Astrocyte (in vitro differentiated cells and primary cell): ENCODE measurements around the gene ARHGEF26. TPM values are rescaled to one million over a fixed set of nuclear protein-coding genes. Genes with fewer than 3 reads are reported as not detected.

Experiments
- DNase-seq: peaks from one replicate; pipeline ENCODE4 v3.0.0-alpha.2; 2010; ENCODE audit warnings: low read depth
- FAIRE-seq: peaks from 2 replicates; lab custom pipeline; 2011; peaks lifted over from hg19 to GRCh38; lab: Jason Lieb, UNC
- H2AFZ ChIP-seq: 2 replicates; pipeline ENCODE4 v1.6.0; 2012; ENCODE audit warnings: low read depth, low read length, inconsistent platforms
- H3K27ac ChIP-seq: 2 replicates; pipeline ENCODE4 v1.5.1; 2011; ENCODE audit warnings: low read depth, low read length, inconsistent platforms
- H3K27me3 ChIP-seq: 2 replicates; pipeline ENCODE4 v1.6.0; 2011; ENCODE audit warnings: low read length, inconsistent platforms; ENCODE audit not compliant: insufficient read depth
- H3K36me3 ChIP-seq: 2 replicates; pipeline ENCODE4 v1.5.1; 2011; ENCODE audit warnings: low read length, inconsistent platforms; ENCODE audit not compliant: insufficient read depth
- H3K4me1 ChIP-seq: 2 replicates; pipeline ENCODE4 v1.5.1; 2011; ENCODE audit warnings: low read length, inconsistent platforms; ENCODE audit not compliant: insufficient read depth
- H3K4me2 ChIP-seq: 2 replicates; pipeline ENCODE4 v1.6.0; 2012; ENCODE audit warnings: low read length, inconsistent platforms
- H3K4me3 ChIP-seq: 2 replicates; pipeline ENCODE4 v1.5.1; 2011; ENCODE audit warnings: low read depth, mild to moderate bottlenecking, low read length, inconsistent platforms; ENCODE audit not compliant: insufficient read depth
- H3K79me2 ChIP-seq: 2 replicates; pipeline ENCODE4 v1.6.0; 2012; ENCODE audit warnings: mild to moderate bottlenecking, low read length, inconsistent platforms; ENCODE audit not compliant: insufficient read depth
- H3K9ac ChIP-seq: 2 replicates; pipeline ENCODE4 v1.6.0; 2012; ENCODE audit warnings: mild to moderate bottlenecking, low read length, inconsistent platforms
- H3K9me3 ChIP-seq: 2 replicates; pipeline ENCODE4 v1.5.1; 2012; ENCODE audit warnings: low read depth, mild to moderate bottlenecking, low read length, inconsistent platforms; ENCODE audit not compliant: insufficient read depth
- H4K20me1 ChIP-seq: 2 replicates; pipeline ENCODE4 v1.6.0; 2012; ENCODE audit warnings: low read length, inconsistent platforms; ENCODE audit not compliant: insufficient read depth
- H3K27ac Mint-ChIP-seq: one replicate; pipeline ENCODE4 v1.8.0; 2021; ENCODE audit warnings: mild to moderate bottlenecking, mixed read lengths; ENCODE audit not compliant: unreplicated experiment
- H3K27me3 Mint-ChIP-seq: one replicate; pipeline ENCODE4 v1.8.0; 2021; ENCODE audit warnings: low read depth, mixed read lengths; ENCODE audit not compliant: unreplicated experiment
- H3K36me3 Mint-ChIP-seq: one replicate; pipeline ENCODE4 v1.8.0; 2021; ENCODE audit warnings: low read depth, mixed read lengths; ENCODE audit not compliant: unreplicated experiment
- H3K4me1 Mint-ChIP-seq: one replicate; pipeline ENCODE4 v1.8.0; 2021; ENCODE audit warnings: low read depth, mixed read lengths; ENCODE audit not compliant: unreplicated experiment
- H3K4me3 Mint-ChIP-seq: one replicate; pipeline ENCODE4 v1.8.0; 2021; ENCODE audit warnings: mild to moderate bottlenecking, moderate library complexity, mixed read lengths; ENCODE audit not compliant: unreplicated experiment
- H3K9me3 Mint-ChIP-seq: one replicate; pipeline ENCODE4 v1.8.0; 2021; ENCODE audit warnings: mild to moderate bottlenecking, mixed read lengths; ENCODE audit not compliant: unreplicated experiment
- EZH2 ChIP-seq: IDR thresholded peaks from 2 replicates; pipeline ENCODE4 v1.6.1; 2012; ENCODE audit warnings: mild to moderate bottlenecking, low read length, inconsistent platforms; ENCODE audit not compliant: insufficient read depth
- total RNA-seq: library from RNA; stranded (reverse); gene quantifications from 2 replicates; pipeline ENCODE4 v1.2.1, GENCODE V29; 2021
- TF ChIP-seq, protein P1 (sequence below): IDR thresholded peaks from 2 replicates; pipeline ENCODE4 v1.5.1; 2011; ENCODE audit warnings: low read depth, mild to moderate bottlenecking, inconsistent platforms, low read length, moderate library complexity; ENCODE audit not compliant: insufficient read depth

The ARHGEF26 gene
- total RNA-seq, 1 donor from 2014 or later, result 1.7 TPM

DNA sequence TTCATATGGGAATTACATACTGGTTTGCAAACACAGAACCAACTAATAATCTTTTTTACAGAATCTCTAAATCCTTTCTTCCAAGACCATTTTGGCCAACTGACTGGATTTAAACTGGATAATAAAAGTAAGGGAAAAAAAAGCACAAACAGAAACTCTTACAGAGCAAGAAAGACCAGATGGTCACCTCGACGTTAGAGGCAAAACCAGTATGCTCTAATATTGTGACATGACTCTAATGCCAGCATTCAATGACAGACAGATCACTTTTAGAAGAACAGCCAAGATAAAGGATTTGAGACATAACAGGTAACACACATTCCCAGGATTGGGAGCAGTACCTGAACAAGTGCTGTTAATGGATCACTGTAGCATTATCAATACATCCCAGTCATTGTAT is 152.2 kb downstream of the ARHGEF26 start:
- no peak for DNase-seq
- H3K4me2 ChIP-seq, result no peak overlapping the region
- Mint-ChIP-seq H3K4me1 (no peaks in the 10 kb centered on the region), H3K9me3 (no peaks in the 10 kb centered on the region), H3K4me3 (no peak overlapping the region), H3K27ac (no peak overlapping the region), H3K27me3 (no peaks in the 10 kb centered on the region), H3K36me3 (peaks cover 4% of the 10 kb centered on the region)
- H3K4me3 ChIP-seq, result no peak overlapping the region
- no peaks in the 10 kb centered on the region for H3K9me3 ChIP-seq
- no peaks in the 10 kb centered on the region for H4K20me1 ChIP-seq
- TF ChIP-seq, protein P1, sequence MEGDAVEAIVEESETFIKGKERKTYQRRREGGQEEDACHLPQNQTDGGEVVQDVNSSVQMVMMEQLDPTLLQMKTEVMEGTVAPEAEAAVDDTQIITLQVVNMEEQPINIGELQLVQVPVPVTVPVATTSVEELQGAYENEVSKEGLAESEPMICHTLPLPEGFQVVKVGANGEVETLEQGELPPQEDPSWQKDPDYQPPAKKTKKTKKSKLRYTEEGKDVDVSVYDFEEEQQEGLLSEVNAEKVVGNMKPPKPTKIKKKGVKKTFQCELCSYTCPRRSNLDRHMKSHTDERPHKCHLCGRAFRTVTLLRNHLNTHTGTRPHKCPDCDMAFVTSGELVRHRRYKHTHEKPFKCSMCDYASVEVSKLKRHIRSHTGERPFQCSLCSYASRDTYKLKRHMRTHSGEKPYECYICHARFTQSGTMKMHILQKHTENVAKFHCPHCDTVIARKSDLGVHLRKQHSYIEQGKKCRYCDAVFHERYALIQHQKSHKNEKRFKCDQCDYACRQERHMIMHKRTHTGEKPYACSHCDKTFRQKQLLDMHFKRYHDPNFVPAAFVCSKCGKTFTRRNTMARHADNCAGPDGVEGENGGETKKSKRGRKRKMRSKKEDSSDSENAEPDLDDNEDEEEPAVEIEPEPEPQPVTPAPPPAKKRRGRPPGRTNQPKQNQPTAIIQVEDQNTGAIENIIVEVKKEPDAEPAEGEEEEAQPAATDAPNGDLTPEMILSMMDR, result no peak
- TF ChIP-seq EZH2, result no peak
- no peak for FAIRE-seq
- no peak overlapping the region for H3K9ac ChIP-seq
- peaks cover 52% of the 10 kb centered on the region for H3K36me3 ChIP-seq
- no peak overlapping the region for H3K27ac ChIP-seq
- no peaks in the 10 kb centered on the region for H3K27me3 ChIP-seq
- no peaks in the 10 kb centered on the region for H3K4me1 ChIP-seq
- no peaks in the 10 kb centered on the region for H3K79me2 ChIP-seq
- no peak overlapping the region for H2AFZ ChIP-seq

DNA sequence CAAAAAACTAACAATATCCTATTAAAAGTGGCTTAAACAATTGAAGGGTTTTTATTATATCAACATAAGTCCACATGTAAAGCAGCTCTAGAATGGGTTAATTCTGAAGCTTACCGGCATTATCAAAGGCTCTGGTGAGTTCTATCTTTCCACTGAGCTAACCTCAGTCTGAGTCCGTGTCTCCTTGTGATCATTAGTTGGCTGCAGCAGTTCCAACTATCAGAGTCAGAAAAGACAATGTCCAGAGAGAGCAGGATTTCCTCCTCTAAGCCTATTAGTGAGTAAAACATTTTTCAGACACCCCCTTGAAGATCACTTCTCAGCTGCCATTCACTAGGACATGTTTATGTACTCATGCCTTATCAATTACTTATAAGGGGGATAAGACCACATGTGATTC is 153.2 kb downstream of the ARHGEF26 start:
- Histone ChIP-seq H3K9ac (no peak overlapping the region), H3K36me3 (peaks cover 61% of the 10 kb centered on the region), H3K9me3 (no peaks in the 10 kb centered on the region), H3K79me2 (no peaks in the 10 kb centered on the region), H3K27me3 (no peaks in the 10 kb centered on the region), H3K4me2 (no peak overlapping the region), H4K20me1 (no peaks in the 10 kb centered on the region), H3K4me3 (no peak overlapping the region), H2AFZ (no peak overlapping the region), H3K4me1 (no peaks in the 10 kb centered on the region), H3K27ac (no peak overlapping the region)
- H3K9me3 Mint-ChIP-seq, result no peaks in the 10 kb centered on the region
- no peaks in the 10 kb centered on the region for H3K4me1 Mint-ChIP-seq
- H3K36me3 Mint-ChIP-seq, result peaks cover 4% of the 10 kb centered on the region
- no peak overlapping the region for H3K27ac Mint-ChIP-seq
- H3K4me3 Mint-ChIP-seq, result no peak overlapping the region
- TF ChIP-seq, protein P1, result no peak
- TF ChIP-seq EZH2, result no peak
- DNase-seq, result no peak
- H3K27me3 Mint-ChIP-seq, result no peaks in the 10 kb centered on the region
- FAIRE-seq, result no peak

DNA sequence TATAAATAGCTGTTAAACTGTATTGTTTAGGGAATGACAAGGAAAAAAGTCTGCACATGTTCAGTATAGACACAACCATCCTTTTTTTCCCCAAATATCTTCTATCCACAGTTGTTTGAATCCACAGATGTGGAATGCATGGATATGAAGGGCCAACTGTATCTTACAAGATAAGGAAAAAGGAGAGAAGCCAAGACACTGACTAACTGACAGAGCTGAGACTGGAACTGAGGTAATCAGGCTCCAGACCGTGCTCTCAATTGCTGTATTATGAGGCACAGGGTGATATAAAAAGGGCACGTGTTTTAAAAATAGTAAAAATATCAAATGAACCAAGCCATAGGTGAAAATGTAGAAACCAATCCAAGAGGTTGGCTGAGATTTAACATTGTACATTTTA is 154.1 kb downstream of the ARHGEF26 start:
- Histone ChIP-seq H3K36me3 (peaks cover 66% of the 10 kb centered on the region), H3K9me3 (no peaks in the 10 kb centered on the region), H3K27ac (no peak overlapping the region), H2AFZ (no peak overlapping the region), H3K4me2 (no peak overlapping the region), H3K79me2 (no peaks in the 10 kb centered on the region), H3K4me1 (no peaks in the 10 kb centered on the region), H3K4me3 (no peak overlapping the region), H3K9ac (no peak overlapping the region), H4K20me1 (no peaks in the 10 kb centered on the region), H3K27me3 (no peaks in the 10 kb centered on the region)
- Mint-ChIP-seq H3K9me3 (no peaks in the 10 kb centered on the region), H3K4me1 (no peaks in the 10 kb centered on the region), H3K36me3 (peaks cover 6% of the 10 kb centered on the region), H3K27me3 (no peaks in the 10 kb centered on the region), H3K27ac (no peak overlapping the region), H3K4me3 (no peak overlapping the region)
- FAIRE-seq (no peak), DNase-seq (no peak)
- TF ChIP-seq, protein P1, result no peak
- TF ChIP-seq EZH2, result no peak
